Panc1 (cell line): ENCODE measurements around the gene RNF19B. TPM values are rescaled to one million over a fixed set of nuclear protein-coding genes. Genes with fewer than 3 reads are reported as not detected.

Experiments used
- ATAC-seq: fragments of 200-7000 bp; cut with Tn5 transposase; 2 replicates; pipeline ENCODE4 v1.9.1; 2020; ENCODE audit warnings: mild to moderate bottlenecking, moderate library complexity
- BruUV-seq: library from RNA; stranded (reverse); fragments of 400-500 nt; replicated peaks from 2 replicates; lab custom pipeline; 2021; lab: Mats Ljungman, UMichigan
- CTCF ChIA-PET: fragments of 300-600 bp; sonication (Branson Sonifier 250); formaldehyde crosslinking; loops from one replicate; lab custom pipeline; 2022; ENCODE audit warnings: antibody characterized with exemption; lab: Charles Lee
- POLR2A ChIA-PET: fragments of 300-600 bp; sonication (Branson Sonifier 250); formaldehyde crosslinking; loops from one replicate; lab custom pipeline; 2022; ENCODE audit warnings: antibody characterized with exemption; lab: Charles Lee
- DNase-seq: peaks from one replicate; pipeline ENCODE4 v3.0.0-alpha.2; 2010; ENCODE audit warnings: low read depth, low spot score
- H3K27ac ChIP-seq: 2 replicates; pipeline ENCODE4 v1.5.1; 2011; ENCODE audit warnings: mild to moderate bottlenecking, low read length, inconsistent platforms
- H3K27me3 ChIP-seq: fragments of 200-500 bp; sonication (Bioruptor generic); 2 replicates; pipeline ENCODE4 v1.6.0; 2014; ENCODE audit warnings: low read length, inconsistent platforms; ENCODE audit not compliant: control insufficient read depth, insufficient read depth
- H3K36me3 ChIP-seq: fragments of 200-500 bp; sonication (Bioruptor generic); 2 replicates; pipeline ENCODE4 v1.5.1; 2014; ENCODE audit warnings: inconsistent platforms, mild to moderate bottlenecking, low read length, moderate library complexity; ENCODE audit not compliant: control insufficient read depth, insufficient read depth
- H3K4me1 ChIP-seq: 2 replicates; pipeline ENCODE4 v1.5.1; 2011; ENCODE audit warnings: inconsistent platforms, mild to moderate bottlenecking, low read length, moderate library complexity; ENCODE audit not compliant: control insufficient read depth, insufficient read depth
- H3K4me3 ChIP-seq, 2 experiments: 2 replicates each; pipeline ENCODE4 v1.5.1; 2011 to 2012; ENCODE audit warnings: low read depth in 2 of 2, low read length in 2 of 2, mild to moderate bottlenecking in 2 of 2, inconsistent platforms in 1 of 2, moderate library complexity in 1 of 2
- H3K9me3 ChIP-seq: fragments of 200-500 bp; sonication (Bioruptor generic); 2 replicates; pipeline ENCODE4 v1.5.1; 2014; ENCODE audit warnings: low read depth, mild to moderate bottlenecking, inconsistent platforms, low read length, moderate library complexity; ENCODE audit not compliant: control insufficient read depth, insufficient read depth
- CTCF ChIP-seq: fragments of 450-650 bp; IDR thresholded peaks from 2 replicates; pipeline ENCODE4 v1.5.1; 2017; ENCODE audit warnings: mild to moderate bottlenecking
- POLR2AphosphoS5 ChIP-seq: IDR thresholded peaks from 2 replicates; pipeline ENCODE4 v1.6.1; 2012; ENCODE audit warnings: mild to moderate bottlenecking, low read depth, low read length, moderate library complexity
- REST ChIP-seq, 2 experiments: IDR thresholded peaks; 2 replicates each; pipeline ENCODE4 v1.6.1; 2011 to 2012; ENCODE audit warnings: low read depth in 2 of 2, control low read depth in 1 of 2, low read length in 1 of 2, mild to moderate bottlenecking in 1 of 2, moderate library complexity in 1 of 2; ENCODE audit not compliant: insufficient read depth in 1 of 2
- SIN3A ChIP-seq: IDR thresholded peaks from 2 replicates; pipeline ENCODE4 v1.6.1; 2012; ENCODE audit warnings: low read depth, mild to moderate bottlenecking, low read length, moderate library complexity, borderline replicate concordance; ENCODE audit not compliant: insufficient read depth
- TCF7L2 ChIP-seq: IDR thresholded peaks from 2 replicates; pipeline ENCODE4 v1.6.1; 2011; ENCODE audit warnings: mild to moderate bottlenecking, low read depth, low read length, inconsistent platforms
- in situ Hi-C: cut with HindIII; loops from 2 replicates; pipeline ENCODE4 v1.10.0; 2016; ENCODE audit warnings: low sequenced_read_pairs, low pct_unique_long_range_greater_than_20kb
- intact Hi-C: fragments of 100-400 bp; cut with micrococcal nuclease; formaldehyde crosslinking; loops from one replicate; pipeline ENCODE4 v1.10.0; 2022; ENCODE audit not compliant: unreplicated experiment
- total RNA-seq: library from RNA; stranded (reverse); gene quantifications from one replicate; pipeline ENCODE4 v1.2.1, GENCODE V29; 2021; ENCODE audit not compliant: unreplicated experiment

RNF19B gene
- total RNA-seq, 1 experiment from 2014 or later, result 29.1 TPM

- intact Hi-C loops, result no loop called here
- no peaks in the 10 kb centered on the region for H3K4me1 ChIP-seq
- H3K27ac ChIP-seq, result no peak overlapping the region
- POLR2A ChIA-PET, result no interaction called here
- no peaks in the 10 kb centered on the region for H3K9me3 ChIP-seq
- H3K36me3 ChIP-seq, result no peaks in the 10 kb centered on the region
- no peak for DNase-seq
- peaks cover 2% of the 10 kb centered on the region; the same call in 1 of the 2 replicates for H3K27me3 ChIP-seq
- TF ChIP-seq REST (IDR thresholded peaks at IDR 0.05; ENCODE audit: insufficient read depth in 1 of 2, low read depth in 2 of 2, low read length in 1 of 2) (no peak), CTCF (no peak), SIN3A (no peak), TCF7L2 (no peak), POLR2AphosphoS5 (no peak)
- no TSS peak for BruUV-seq
- no peak for ATAC-seq
- in situ Hi-C loops, result no loop called here
- CTCF ChIA-PET, result no interaction called here
- no peak overlapping the region for H3K4me3 ChIP-seq
Observed at GRCh38 chr1:32971156-32971555, 6.5 kb upstream of the RNF19B start.

GRCh38 chr1:32969566-32969965, 5.0 kb upstream of the RNF19B start:
- DNase-seq (no peak), ATAC-seq (no peak)
- ChIA-PET CTCF (no interaction called here), POLR2A (no interaction called here)
- Histone ChIP-seq H3K9me3 (no peaks in the 10 kb centered on the region), H3K36me3 (no peaks in the 10 kb centered on the region), H3K27ac (no peak overlapping the region), H3K4me3 (no peak overlapping the region), H3K27me3 (peaks cover 2% of the 10 kb centered on the region; the same call in 1 of the 2 replicates), H3K4me1 (peaks cover 3% of the 10 kb centered on the region; the same call in 1 of the 2 replicates)
- BruUV-seq, result no TSS peak
- intact Hi-C loops, result no loop called here
- TF ChIP-seq CTCF (no peak), POLR2AphosphoS5 (no peak), TCF7L2 (no peak), SIN3A (no peak), REST (IDR thresholded peaks at IDR 0.05; ENCODE audit: insufficient read depth in 1 of 2, low read depth in 2 of 2, low read length in 1 of 2) (no peak)
- in situ Hi-C loops, result no loop called here
